ENCODE measurements around the gene GK2. TPM values are rescaled to one million over a fixed set of nuclear protein-coding genes. Genes with fewer than 3 reads are reported as not detected.

GK2 gene
- total and polyA plus RNA-seq, 12 donors, result not detected

- no peak overlapping the region for H3K4me3 ChIP-seq
- intact Hi-C loops (cut with DNase I), result no loop called here
- no peaks in the 10 kb centered on the region for H3K4me1 ChIP-seq (replicated peaks in 1 of 2)
- no peak overlapping the region for H3K27ac ChIP-seq
- 45 to 69% (median 54%) methylated on average over 2 of the region's 2 CpGs for WGBS, 4 donors
- H3K27me3 ChIP-seq, result no peaks in the 10 kb centered on the region
- DNase-seq, result no peak
- H3K36me3 ChIP-seq (replicated peaks in 1 of 2), result no peaks in the 10 kb centered on the region
- H3K9me3 ChIP-seq (replicated peaks in 1 of 3), result peaks cover 0 to 4% (median 0%) of the 10 kb centered on the region in 3 donors
- TF ChIP-seq POLR2A (IDR thresholded peaks at IDR 0.05) (no peak), CTCF (IDR thresholded peaks at IDR 0.05) (no peak)
Observed at GRCh38 chr4:79421483-79421882, 13.5 kb upstream of the GK2 start.

- H3K36me3 ChIP-seq (replicated peaks in 1 of 2), result no peaks in the 10 kb centered on the region
- H3K27ac ChIP-seq, result no peak overlapping the region
- intact Hi-C loops (cut with DNase I), result no loop called here
- TF ChIP-seq CTCF (IDR thresholded peaks at IDR 0.05) (no peak), POLR2A (IDR thresholded peaks at IDR 0.05) (no peak)
- H3K4me3 ChIP-seq, result no peak overlapping the region
- no peaks in the 10 kb centered on the region for H3K27me3 ChIP-seq
- WGBS, 4 donors, result 63 to 82% (median 77%) methylated on average over 3 of the region's 3 CpGs
- DNase-seq, result no peak
- H3K4me1 ChIP-seq (replicated peaks in 1 of 2), result no peaks in the 10 kb centered on the region
- H3K9me3 ChIP-seq (replicated peaks in 1 of 3), result no peaks in the 10 kb centered on the region
Observed at GRCh38 chr4:79413886-79414285, 5.9 kb upstream of the GK2 start.

- DNase-seq, result no peak
- 65 to 78% (median 73%) methylated on average over 9 of the region's 9 CpGs for WGBS, 4 donors
- H3K4me3 ChIP-seq, result no peak overlapping the region
Observed at GRCh38 chr4:79413032-79413885, 5.2 kb upstream of the GK2 start.

GRCh38 chr4:79404666-79405065, 3.4 kb downstream of the GK2 start:
- H3K4me3 ChIP-seq, result no peak overlapping the region
- intact Hi-C loops (cut with DNase I), result no loop called here
- no peaks in the 10 kb centered on the region for H3K4me1 ChIP-seq (replicated peaks in 1 of 2)
- no peak for DNase-seq
- H3K36me3 ChIP-seq (replicated peaks in 1 of 2), result no peaks in the 10 kb centered on the region
- TF ChIP-seq CTCF (IDR thresholded peaks at IDR 0.05), result no peak
- TF ChIP-seq POLR2A (IDR thresholded peaks at IDR 0.05), result no peak
- H3K9me3 ChIP-seq (replicated peaks in 1 of 3), result no peaks in the 10 kb centered on the region
- H3K27ac ChIP-seq, result no peak overlapping the region
- H3K27me3 ChIP-seq, result no peaks in the 10 kb centered on the region

More at GRCh38 chr4:79413032-79413885, 5.2 kb upstream of the GK2 start:
- TF ChIP-seq POLR2A (IDR thresholded peaks at IDR 0.05), result no peak
- no peak for TF ChIP-seq CTCF (IDR thresholded peaks at IDR 0.05)
- no peak overlapping the region for H3K27ac ChIP-seq
- no peaks in the 10 kb centered on the region for H3K36me3 ChIP-seq (replicated peaks in 1 of 2)
- no peaks in the 10 kb centered on the region for H3K27me3 ChIP-seq
- intact Hi-C loops (cut with DNase I), result no loop called here
- no peaks in the 10 kb centered on the region for H3K4me1 ChIP-seq (replicated peaks in 1 of 2)
- no peaks in the 10 kb centered on the region for H3K9me3 ChIP-seq (replicated peaks in 1 of 3)
